ENCODE results near the gene CELSR1.

CELSR1 gene

DNA sequence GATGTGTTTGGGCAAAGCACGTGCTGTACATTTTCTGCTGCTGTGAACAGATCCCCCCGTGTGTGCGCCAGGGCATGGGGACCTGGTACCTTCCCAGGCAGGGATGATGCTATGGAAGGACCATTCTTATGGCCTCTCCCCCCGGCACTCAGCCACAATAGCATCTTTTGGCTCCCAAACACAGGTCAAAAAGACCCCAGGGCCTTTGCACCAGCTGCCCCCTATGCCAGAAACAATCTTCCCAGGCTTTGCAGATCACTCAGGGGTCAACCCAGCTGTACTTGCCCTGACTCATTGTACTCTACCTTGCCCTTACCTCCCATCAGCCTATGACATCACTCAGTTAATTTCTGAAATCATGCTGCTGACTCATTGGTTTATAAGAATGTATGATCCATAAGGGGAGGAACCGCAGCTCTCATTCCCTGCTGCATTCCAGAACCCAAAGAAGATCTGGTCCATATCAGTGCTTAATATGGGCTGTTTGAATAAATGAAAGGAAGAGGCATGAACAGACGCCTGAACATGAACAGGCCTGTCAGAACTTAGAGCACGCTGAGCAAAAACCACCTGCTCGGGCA, 100.7 kb downstream of the CELSR1 start:
- peak; percentile 94 for DNase-seq (ENCODE audit: low read depth)
- no peak overlapping the region for H3K4me3 ChIP-seq (ENCODE audit: low read length)
- TF ChIP-seq CTCF (IDR thresholded peaks at IDR 0.05; ENCODE audit: insufficient read depth, low read depth, low read length, missing control alignments): no peak

- TF ChIP-seq CTCF (IDR thresholded peaks at IDR 0.05; ENCODE audit: insufficient read depth, low read depth, low read length, missing control alignments): no peak
- DNase-seq (ENCODE audit: low read depth): no peak
- no peak overlapping the region for H3K4me3 ChIP-seq (ENCODE audit: low read length)
Observed at GRCh38 chr22:46433318-46433717, 104.1 kb downstream of the CELSR1 start.

DNA sequence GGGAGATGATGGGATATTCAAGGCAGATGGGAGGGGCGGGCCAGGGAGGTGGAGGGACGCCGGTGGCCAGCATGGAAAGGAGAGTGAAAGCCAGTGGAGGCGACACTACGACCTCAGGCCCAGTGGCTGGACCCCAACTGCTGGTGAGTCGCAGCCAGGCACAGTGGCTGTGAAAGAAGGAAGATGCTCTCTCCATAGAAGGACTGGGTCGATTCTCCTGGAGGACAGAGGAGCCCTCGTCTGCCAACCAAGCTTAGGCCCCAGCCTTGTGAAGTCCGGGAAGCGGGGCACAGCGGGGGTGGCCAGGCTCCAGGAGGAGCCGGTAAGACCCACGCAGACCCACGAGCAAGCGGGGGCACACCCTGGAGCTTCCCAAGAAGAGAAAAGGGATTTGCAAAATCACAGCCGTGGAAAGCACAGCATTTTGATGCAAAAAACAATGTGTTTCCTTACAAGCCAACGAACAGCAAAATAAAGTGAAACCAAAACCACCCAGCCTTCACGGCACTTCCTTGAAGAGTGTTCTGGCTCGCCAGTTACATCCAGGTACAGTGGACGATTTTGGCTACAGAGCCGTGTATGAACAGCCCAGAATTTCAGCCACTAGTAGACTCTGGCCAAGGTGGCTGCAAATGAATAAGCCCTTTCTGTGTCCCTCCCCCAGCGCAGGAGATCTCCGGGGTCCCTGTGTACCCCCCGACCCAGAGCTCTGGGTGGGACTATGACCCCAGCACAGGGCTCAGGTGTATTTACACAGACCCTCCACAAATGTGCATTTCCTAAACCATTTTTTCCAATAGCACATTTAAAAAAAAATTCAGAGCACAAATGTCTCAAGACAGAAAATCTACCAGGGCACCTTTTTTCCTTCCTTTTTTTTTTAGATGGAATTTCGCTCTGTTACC, 105.0 kb downstream of the CELSR1 start:
- H3K4me3 ChIP-seq (ENCODE audit: low read length): no peak overlapping the region
- DNase-seq (ENCODE audit: low read depth): no peak
- no peak for TF ChIP-seq CTCF (IDR thresholded peaks at IDR 0.05; ENCODE audit: insufficient read depth, low read depth, low read length, missing control alignments)

- no peak overlapping the region for H3K4me3 ChIP-seq (ENCODE audit: low read length)
- TF ChIP-seq CTCF (IDR thresholded peaks at IDR 0.05; ENCODE audit: insufficient read depth, low read depth, low read length, missing control alignments): no peak
- no peak for DNase-seq (ENCODE audit: low read depth)
Observed at GRCh38 chr22:46430961-46431838, 106.2 kb downstream of the CELSR1 start.

GRCh38 chr22:46429325-46429853, 108.0 kb downstream of the CELSR1 start:
- DNase-seq (ENCODE audit: low read depth): no peak
- no peak overlapping the region for H3K4me3 ChIP-seq (ENCODE audit: low read length)
- no peak for TF ChIP-seq CTCF (IDR thresholded peaks at IDR 0.05; ENCODE audit: insufficient read depth, low read depth, low read length, missing control alignments)

DNA sequence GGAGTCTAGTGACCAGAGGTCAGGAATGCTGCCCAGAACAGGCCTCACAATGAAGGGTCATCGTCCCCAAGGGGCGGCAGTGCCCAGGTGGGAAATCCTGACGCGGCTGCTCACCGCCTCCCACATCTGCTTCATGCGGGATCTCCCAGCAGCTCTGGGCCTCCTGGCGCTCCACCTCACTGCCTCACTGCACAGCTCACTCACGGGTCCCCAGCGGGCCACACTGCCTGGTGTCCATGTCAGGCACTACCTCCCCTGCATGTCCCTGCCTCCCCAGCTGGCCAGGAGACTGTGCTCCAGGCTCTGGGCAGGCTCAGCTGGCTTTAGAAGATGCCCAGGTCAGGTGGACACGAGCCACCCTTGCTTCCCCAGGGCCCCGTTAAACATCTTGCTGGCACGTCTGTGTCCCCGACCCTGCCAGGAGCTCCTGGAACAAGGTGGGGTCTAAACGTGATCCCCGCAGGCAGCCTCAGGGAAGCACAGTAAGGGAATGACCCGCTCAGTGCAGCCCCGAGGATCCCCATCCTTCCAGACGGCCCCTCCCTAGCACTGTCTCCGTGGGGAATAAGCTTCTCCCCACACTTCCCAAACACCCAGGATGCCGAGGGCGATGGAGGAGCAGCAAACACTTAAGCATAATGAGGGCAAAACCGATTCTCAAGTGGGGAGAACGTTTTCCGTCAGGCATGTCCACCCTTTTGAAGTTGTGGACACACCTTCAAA, 108.7 kb downstream of the CELSR1 start:
- H3K4me3 ChIP-seq (ENCODE audit: low read length): no peak overlapping the region
- no peak for TF ChIP-seq CTCF (IDR thresholded peaks at IDR 0.05; ENCODE audit: insufficient read depth, low read depth, low read length, missing control alignments)
- DNase-seq (ENCODE audit: low read depth): no peak
